ENCODE measurements around the gene VIPR1.

- TF ChIP-seq CTCF (IDR thresholded peaks at IDR 0.05) (no peak), POLR2A (IDR thresholded peaks at IDR 0.05) (no peak)
These were observed 17.9 kb downstream of the VIPR1 start for GRCh38 chr3:42520336-42520735.

All from heart left ventricle (tissue), 13 donors.